GM18499 (cell line): ENCODE data around the gene ANO4.
"Not testable (repeated sequence)": the region's sequence is repeated elsewhere in the genome, so short reads cannot be mapped to it uniquely, and the experiment has no call there.

Experiments
- ATAC-seq: cut with Tn5 transposase; IDR thresholded peaks from one replicate; pipeline ENCODE4 v1.9.1; 2021; ENCODE audit warnings: moderate number of reproducible peaks; ENCODE audit not compliant: insufficient read depth, unreplicated experiment

The ANO4 gene

DNA sequence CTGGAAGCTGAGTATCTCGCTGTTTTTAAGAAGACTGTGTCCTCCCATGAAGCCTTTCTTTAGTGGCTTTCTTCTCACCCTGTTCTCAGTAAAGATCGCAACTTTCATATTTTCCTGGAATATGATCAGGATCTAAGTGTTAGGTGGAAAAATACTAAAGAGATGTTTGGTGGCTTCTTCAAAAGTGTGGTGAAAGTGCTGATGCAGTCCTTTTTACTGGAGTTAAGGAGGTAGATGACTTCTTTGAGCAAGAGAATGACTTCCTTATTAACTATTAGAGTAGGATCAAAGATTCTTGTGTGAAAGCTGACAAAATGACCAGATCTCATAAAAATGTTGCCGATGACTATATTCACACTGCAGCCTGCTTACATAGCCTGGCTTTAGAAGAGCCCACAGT lies 273.8 kb downstream of the ANO4 start:
- ATAC-seq: no peak

DNA sequence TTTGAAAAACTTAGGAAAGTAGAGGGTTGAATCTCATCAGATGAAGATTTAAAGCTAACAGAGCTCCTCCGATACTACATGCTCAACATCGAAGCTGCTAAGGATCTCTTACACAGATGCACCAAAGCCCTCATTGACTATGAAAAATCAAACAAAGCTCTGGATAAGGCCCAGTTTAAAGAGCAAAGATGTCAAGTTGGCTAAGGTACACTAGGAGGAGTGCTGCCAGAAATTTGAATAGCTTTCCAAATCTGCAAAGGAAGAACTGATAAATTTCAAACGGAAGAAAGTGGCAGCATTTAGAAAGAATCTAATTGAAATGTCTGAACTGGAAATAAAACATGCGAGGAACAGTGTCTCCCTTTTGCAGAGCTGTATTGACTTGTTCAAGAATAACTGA lies 274.3 kb downstream of the ANO4 start:
- no peak for ATAC-seq

- no peak for ATAC-seq
Observed at GRCh38 chr12:101074940-101075680, 280.5 kb downstream of the ANO4 start.

DNA sequence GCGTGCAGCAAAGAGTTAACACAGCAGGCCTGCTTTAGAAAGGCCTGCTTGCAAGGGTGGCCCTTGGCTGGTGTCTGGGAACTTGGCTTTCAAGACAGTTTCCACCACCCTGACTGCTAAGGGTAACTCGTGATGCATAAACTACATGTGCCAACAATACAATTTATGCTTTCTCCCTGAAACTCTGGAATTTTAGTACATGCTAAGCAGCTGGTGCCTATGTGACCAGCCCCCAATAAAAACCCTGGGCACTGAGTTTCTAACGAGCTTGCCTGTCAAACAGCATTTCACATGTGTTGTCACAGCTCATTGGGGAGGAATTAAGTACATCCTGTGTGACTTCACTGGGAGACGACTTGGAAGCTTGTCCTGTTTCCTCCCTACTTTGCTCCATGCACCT lies 282.3 kb downstream of the ANO4 start:
- ATAC-seq: no peak

DNA sequence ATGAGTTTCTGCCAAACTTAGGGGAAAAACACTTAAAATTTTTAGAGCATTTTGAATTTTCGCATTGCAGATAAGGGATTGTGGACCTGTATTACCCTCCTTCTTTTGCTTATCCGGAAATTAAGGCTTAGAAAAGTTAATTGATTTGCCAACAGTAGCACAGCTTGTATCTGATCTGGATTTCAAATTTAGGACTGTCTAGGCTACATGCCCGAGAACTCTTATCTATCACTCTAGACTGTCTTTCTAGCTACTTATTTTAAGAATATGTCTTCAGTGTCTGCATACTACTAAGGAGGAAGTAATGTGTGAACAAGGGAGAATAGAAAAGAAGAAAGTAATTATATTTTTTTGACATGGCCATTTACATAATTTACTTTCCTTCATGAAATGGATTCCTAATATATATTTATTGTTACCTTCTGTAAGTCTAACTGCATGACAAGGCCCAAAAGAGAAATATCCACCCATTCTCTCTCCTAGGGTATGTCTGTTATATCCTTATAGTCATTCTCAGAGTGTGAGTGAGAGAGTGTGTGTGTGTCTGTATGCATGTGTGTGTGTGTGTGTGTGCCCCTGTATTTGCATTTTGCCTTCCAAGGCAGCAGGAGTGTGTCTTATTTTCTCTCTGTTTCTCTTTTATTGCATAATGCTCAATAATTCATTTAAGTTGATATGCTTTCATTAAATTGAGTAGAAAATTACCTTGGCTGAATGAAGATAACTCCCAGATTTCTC lies 283.4 kb downstream of the ANO4 start:
- no peak for ATAC-seq

GRCh38 chr12:101078536-101079285 lies 284.1 kb downstream of the ANO4 start:
- ATAC-seq: no peak

GRCh38 chr12:101082706-101083105 lies 288.1 kb downstream of the ANO4 start:
- ATAC-seq: no peak

DNA sequence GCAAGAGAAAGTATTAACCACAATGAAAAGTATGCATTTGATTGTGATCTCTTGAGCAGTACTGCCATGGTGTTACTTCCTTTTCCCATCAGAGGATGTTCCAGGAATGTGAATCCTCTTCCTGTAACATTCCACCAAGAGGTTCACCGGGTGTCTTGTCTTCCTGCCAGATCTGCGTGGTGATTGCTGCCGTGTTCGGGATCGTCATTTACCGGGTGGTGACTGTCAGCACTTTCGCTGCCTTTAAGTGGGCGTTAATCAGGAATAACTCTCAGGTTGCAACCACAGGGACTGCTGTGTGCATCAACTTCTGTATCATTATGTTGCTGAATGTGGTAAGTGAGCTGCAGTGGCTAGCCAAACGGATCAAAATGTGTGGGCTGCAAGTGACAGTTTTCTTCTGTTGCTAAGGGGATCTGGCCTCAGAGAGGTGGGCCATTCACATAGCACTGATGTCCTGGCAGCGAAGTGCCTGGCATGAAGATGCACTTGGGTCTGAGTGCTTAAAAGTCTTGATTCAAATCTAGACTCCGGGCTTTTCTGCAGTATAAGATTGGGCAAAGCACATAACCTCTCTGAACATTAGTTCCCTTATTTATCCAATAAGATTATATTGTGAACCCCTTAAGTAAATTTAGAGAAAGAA lies 292.0 kb downstream of the ANO4 start:
- no peak for ATAC-seq

DNA sequence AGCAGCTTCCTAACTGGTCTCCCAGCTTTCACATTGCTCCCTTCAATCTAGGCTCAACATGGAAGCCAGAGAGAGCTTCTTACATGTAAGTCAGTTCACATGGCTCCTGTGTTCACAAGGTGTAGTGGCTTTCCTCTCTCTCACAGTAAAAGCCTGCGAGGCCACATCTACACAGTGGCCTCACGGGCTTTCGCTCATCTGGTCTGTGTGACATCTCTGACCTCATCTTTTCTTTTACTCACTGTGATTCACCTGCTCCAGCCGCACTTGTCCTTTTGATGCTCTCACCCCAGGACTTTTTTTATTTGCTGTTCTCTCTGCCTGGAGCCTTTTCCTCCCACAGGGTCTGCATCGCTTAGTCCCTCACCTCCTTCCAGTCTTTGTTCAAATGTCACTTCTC lies 293.3 kb downstream of the ANO4 start:
- no peak for ATAC-seq

GRCh38 chr12:101089271-101089670 lies 294.7 kb downstream of the ANO4 start:
- ATAC-seq: no peak

DNA sequence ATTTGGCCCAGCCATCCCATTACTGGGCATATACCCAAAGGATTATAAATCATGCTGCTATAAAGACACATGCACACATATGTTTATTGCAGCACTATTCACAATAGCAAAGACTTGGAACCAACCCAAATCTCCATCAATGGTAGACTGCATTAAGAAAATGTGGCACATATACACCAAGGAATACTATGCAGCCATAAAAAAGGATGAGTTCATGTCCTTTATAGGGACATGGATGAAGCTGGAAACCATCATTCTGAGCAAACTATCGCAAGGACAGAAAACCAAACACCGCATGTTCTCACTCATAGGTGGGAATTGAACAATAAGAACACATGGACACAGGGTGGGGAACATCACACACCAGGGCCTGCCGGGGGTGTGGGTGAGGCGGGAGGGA lies 295.6 kb downstream of the ANO4 start:
- ATAC-seq: not testable (repeated sequence)

- no peak for ATAC-seq
Observed at GRCh38 chr12:101097829-101098580, 303.4 kb downstream of the ANO4 start.

DNA sequence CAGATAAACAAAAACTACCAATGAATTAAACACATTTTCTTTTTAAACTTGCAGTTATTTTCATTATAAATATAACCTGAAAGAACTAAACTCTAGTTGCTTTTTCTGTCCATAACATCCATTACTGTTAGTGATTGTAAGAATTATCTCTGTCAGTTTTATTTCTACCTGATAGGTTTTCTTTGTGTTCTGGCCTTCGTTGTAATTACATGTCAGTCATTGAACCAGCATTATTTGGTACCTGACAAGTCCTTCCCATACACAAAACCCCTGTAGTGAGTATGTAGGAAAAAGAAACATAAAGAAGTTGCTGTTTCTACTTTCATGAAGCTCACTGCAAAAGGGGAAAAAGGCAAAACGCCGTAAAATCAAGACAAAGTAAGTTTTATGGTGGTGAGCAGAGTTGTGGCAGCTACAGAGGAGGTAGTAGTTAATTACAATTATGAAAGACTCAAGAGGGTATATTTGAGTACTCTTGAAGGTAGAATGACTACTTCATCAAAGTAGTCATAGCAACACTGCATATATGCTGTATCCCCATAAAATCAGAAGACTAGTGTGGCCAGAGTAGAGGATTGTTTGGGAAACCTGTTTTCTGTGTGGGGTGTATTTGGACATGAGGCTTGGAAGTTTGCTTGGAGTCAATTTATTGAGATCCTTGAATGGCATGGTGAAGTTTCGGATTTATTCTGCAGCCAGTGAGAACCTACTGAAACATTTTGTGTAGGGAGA lies 312.6 kb downstream of the ANO4 start:
- ATAC-seq: no peak

- ATAC-seq: no peak
Observed at GRCh38 chr12:101108130-101108529, 313.6 kb downstream of the ANO4 start.

DNA sequence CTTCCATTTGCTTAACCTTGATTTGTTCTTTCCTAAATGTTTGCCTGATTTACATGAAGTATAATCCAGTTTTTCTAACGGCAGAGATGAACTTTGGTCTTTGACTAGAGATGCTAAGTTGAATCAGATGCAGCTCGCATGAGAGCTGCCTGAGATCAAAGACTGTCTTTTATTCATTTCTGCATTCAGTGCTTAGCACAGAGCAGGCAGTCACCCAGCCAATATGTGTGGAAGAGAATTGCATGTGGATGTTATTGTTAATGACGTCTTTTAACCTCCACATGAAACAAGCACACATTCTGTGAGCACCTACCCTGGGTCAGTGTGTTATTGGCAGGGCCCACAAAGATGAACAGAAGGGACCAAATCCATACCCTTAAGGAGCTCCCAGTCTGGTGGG lies 316.3 kb downstream of the ANO4 start:
- ATAC-seq: no peak

GRCh38 chr12:101111441-101111840 lies 316.9 kb downstream of the ANO4 start:
- no peak for ATAC-seq

GRCh38 chr12:101115326-101115725 lies 320.8 kb downstream of the ANO4 start:
- ATAC-seq: no peak

DNA sequence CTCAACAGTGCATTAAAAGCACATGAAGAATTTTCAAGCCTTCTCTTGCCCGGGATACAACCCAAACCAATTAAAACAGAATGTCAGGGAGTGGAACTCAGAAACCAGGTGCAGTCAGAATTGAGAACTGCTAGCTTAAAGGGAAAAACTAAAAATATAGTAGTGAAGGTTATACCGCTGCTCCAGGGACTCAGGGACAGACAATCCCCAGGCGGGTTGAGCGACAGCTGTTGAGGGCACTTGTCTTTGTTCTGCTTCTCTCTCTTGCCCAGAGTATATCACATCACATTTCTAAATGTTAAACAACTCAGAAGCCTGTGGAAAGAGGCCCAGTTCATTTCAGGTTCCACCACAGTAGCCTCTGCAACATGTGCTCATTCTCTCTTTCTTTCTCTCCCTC lies 322.3 kb downstream of the ANO4 start:
- no peak for ATAC-seq

DNA sequence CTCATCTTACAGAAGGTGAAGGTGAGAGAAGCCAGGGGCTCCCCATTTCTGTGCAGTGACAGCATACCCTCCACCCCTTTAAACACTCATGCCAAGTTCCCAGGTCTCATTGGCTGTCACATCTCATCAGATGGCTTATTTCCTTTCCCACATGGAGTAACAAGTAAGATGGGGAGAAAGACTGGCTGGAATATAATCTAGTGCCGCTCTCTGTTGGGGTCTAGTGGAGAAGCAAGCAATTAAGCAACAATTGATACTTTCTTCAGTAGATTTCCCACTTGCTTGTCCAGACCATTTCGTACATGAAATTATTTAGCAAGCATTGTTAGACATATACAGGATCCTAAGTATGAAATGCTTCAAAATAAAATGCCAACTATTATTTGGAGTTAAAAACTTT lies 323.3 kb downstream of the ANO4 start:
- no peak for ATAC-seq
